BE2C (cell line): ENCODE measurements around the gene ANKRD62.

Experiments used
- DNase-seq: peaks from one replicate; pipeline ENCODE4 v3.0.0-alpha.2; 2020
- H3K27me3 ChIP-seq: fragments of 250-450 bp; sonication (Bioruptor Pico); 2 replicates; pipeline ENCODE4 v1.5.1; 2020; ENCODE audit warnings: mild to moderate bottlenecking
- H3K36me3 ChIP-seq: fragments of 250-450 bp; sonication (Bioruptor Pico); 2 replicates; pipeline ENCODE4 v1.5.1; 2020; ENCODE audit warnings: mild to moderate bottlenecking
- H3K4me1 ChIP-seq: fragments of 250-450 bp; sonication (Bioruptor Pico); 2 replicates; pipeline ENCODE4 v1.5.1; 2020
- H3K4me3 ChIP-seq: 2 replicates; pipeline ENCODE4 v1.5.1; 2011; ENCODE audit warnings: low read depth, low read length
- H3K9me3 ChIP-seq: fragments of 250-450 bp; sonication (Bioruptor Pico); 2 replicates; pipeline ENCODE4 v1.5.1; 2020
- TF ChIP-seq, protein P1 (sequence below): IDR thresholded peaks from 2 replicates; pipeline ENCODE4 v1.5.1; 2012; ENCODE audit warnings: mild to moderate bottlenecking, low read depth, low read length

Gene ANKRD62

DNA sequence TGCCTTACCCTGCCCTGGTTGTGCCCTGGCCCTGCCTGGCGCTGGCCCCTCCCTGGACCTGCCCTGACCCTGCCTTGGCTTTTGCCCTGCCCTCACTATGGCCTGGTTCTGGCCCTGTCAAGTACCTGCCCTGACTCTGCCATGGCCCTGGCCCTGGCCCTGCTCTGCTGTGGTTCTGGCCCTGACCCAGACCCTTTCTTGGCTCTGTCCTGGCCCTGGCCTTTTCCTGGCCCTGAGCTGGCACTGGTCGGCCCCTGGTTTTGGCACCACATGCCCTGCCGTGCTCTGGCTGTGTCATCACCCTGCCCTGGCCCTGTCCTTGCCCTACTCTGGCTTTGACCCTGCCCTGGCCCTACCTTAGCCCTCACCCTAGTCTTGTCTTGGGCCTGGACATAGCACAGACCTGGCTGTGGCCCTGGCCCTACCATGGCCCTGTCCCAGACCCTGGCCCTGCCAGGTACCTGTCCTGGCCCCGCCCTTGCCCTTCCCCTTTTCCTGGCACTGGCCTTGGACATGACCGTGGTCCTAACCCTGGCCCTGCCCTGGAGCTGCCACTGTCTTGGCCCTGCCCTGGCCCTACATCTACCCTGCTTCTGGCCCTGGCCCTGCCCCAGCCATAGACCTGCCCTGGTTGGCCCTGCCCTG, 4.8 kb upstream of the ANKRD62 start:
- DNase-seq = no peak

DNA sequence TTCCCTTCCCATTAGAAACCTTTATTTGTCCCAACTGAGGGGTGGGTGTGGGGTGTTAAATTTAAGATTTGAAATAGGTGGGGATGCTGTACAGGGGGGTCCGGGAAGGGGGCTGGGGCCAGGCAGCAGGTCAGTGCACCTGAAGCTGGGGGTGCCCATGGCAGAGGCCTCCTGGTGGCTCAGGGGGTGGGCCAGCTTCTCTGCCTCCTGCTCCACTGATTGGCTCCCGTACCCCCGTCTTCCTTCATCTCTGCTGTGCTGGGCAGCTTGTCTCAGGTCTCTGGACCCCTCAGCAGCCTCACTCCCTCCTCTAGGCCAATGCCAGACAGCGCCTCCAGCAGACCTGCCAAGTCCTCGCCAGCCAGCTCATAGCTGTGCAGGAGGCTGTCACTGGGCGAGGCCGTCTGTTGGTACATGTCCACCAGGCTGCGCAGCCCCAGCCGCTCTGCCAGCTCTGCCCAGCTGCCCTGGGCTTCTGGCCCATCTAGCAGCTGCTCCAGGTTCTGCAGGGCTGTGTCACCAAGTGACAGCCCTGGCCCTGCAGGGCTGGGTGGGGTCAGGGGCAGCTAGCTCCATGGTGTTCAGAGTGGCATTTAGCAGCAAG, 2.0 kb upstream of the ANKRD62 start:
- H3K27me3 ChIP-seq = no peaks in the 10 kb centered on the region
- no peaks in the 10 kb centered on the region for H3K9me3 ChIP-seq
- TF ChIP-seq, protein P1, sequence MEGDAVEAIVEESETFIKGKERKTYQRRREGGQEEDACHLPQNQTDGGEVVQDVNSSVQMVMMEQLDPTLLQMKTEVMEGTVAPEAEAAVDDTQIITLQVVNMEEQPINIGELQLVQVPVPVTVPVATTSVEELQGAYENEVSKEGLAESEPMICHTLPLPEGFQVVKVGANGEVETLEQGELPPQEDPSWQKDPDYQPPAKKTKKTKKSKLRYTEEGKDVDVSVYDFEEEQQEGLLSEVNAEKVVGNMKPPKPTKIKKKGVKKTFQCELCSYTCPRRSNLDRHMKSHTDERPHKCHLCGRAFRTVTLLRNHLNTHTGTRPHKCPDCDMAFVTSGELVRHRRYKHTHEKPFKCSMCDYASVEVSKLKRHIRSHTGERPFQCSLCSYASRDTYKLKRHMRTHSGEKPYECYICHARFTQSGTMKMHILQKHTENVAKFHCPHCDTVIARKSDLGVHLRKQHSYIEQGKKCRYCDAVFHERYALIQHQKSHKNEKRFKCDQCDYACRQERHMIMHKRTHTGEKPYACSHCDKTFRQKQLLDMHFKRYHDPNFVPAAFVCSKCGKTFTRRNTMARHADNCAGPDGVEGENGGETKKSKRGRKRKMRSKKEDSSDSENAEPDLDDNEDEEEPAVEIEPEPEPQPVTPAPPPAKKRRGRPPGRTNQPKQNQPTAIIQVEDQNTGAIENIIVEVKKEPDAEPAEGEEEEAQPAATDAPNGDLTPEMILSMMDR = no peak
- DNase-seq = no peak
- no peak overlapping the region for H3K4me3 ChIP-seq
- H3K4me1 ChIP-seq = no peaks in the 10 kb centered on the region
- no peaks in the 10 kb centered on the region for H3K36me3 ChIP-seq

More for the DNA sequence above, 4.8 kb upstream of the ANKRD62 start:
- H3K27me3 ChIP-seq = no peaks in the 10 kb centered on the region
- no peaks in the 10 kb centered on the region for H3K4me1 ChIP-seq
- no peaks in the 10 kb centered on the region for H3K9me3 ChIP-seq
- no peaks in the 10 kb centered on the region for H3K36me3 ChIP-seq
- TF ChIP-seq, protein P1 = no peak
- no peak overlapping the region for H3K4me3 ChIP-seq

DNA sequence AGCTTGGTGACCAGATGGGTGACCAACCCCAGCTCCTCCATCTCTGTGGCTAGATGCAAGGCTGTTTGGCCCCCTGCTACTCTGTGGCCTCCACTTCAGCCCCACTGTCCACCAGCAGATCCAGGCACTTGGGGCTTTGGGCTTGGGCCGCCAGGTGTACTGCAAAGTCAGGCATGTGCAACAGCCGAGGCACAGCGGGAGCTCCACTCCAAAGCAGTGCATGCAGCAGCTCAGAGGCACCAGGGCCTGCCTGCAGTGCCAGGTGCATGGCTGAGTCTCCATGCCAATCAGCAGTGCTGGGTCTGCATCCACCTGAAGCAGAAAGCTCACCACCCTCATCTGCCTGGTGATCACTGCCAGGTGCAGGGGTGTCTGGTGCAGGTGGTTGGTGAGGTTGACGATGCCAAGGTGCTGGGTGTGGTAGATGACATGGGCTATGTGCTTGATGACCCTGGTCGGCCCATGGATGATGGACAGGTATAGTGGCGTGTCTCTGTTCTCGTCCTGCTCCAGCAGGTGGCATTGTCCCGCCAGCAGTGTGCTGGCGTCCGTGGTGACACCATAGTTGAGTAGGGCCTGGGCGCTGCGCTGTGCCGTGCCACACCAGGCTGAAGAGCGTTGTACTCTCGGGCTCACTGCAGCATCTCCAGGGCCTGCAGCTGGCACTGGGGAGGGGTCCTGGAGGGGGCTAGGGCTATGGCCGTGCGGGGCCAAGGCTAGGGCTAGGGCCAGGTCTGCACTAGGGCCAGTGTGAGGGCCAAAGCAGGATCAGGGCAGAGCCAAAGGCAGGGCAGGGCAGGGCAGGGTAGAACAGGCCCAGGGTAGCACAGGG, 1.0 kb upstream of the ANKRD62 start:
- no peak for DNase-seq
- TF ChIP-seq, protein P1 = no peak; the same call in 1 of the 2 replicates
- Histone ChIP-seq H3K27me3 (no peaks in the 10 kb centered on the region), H3K4me3 (no peak overlapping the region), H3K9me3 (no peaks in the 10 kb centered on the region), H3K4me1 (no peaks in the 10 kb centered on the region), H3K36me3 (no peaks in the 10 kb centered on the region)

DNA sequence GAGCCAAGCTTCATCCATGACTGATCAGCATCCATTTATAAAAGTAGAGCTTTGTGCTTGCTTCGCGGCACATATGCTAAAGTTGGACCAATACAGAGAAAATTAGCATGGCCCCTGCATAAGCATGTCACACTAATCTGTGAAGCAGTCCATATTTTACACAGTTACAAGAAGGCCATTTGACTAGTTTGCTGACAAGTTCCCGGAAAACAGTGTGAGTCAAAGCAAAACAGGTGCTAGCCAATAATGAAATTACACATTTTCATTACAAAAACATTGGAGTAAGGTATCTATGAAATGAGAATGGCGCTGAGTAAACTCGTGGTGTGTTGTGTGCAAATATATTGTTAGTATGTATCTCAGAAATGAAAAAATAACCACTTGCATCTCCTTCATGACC, 4.7 kb downstream of the ANKRD62 start:
- no peaks in the 10 kb centered on the region for H3K9me3 ChIP-seq
- no peaks in the 10 kb centered on the region for H3K4me1 ChIP-seq
- H3K4me3 ChIP-seq = no peak overlapping the region
- DNase-seq = no peak
- TF ChIP-seq, protein P1 = no peak
- no peaks in the 10 kb centered on the region for H3K27me3 ChIP-seq
- H3K36me3 ChIP-seq = no peaks in the 10 kb centered on the region

DNA sequence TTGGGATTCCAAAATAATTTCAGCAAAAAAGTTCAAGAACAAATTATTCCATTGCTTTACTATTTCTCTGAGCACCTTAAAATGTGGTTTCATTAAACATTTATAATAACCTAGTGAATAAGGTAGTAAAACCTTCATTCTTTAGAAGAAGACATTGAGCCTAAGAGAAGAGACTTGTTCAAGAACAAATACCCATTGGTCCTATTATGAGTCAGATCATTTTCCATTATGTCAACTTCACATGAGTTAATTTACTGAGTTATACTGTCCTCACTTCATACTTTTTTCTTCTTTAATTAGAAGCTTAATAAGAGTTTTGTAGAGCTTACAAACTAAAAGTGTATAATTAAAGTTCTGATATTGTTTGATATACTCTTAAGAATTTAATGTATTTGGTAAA, 5.5 kb downstream of the ANKRD62 start:
- Histone ChIP-seq H3K4me3 (no peak overlapping the region), H3K9me3 (no peaks in the 10 kb centered on the region), H3K27me3 (no peaks in the 10 kb centered on the region), H3K4me1 (no peaks in the 10 kb centered on the region), H3K36me3 (no peaks in the 10 kb centered on the region)
- no peak for DNase-seq
- TF ChIP-seq, protein P1 = no peak
